K562 (cell line): ENCODE data around the gene CLIC1. TPM values are rescaled to one million over a fixed set of nuclear protein-coding genes. Genes with fewer than 3 reads are reported as not detected.

Experiments
- CHCHD3 ChIP-seq: fragments of 250-450 bp; sonication (Bioruptor Pico); IDR thresholded peaks from 2 replicates; pipeline ENCODE4 v2.1.2; 2022; ENCODE audit warnings: mild to moderate bottlenecking
- DIDO1 ChIP-seq: fragments of 450-650 bp; IDR thresholded peaks from 2 replicates; pipeline ENCODE4 v1.6.1; 2016; ENCODE audit warnings: low read depth, missing biosample characterization, missing genetic modification characterization
- DNMT1 ChIP-seq: fragments of 450-650 bp; IDR thresholded peaks from 2 replicates; pipeline ENCODE4 v1.6.1; 2016; ENCODE audit warnings: antibody characterized with exemption, mild to moderate bottlenecking
- MAFF ChIP-seq: IDR thresholded peaks from 2 replicates; pipeline ENCODE4 v1.6.1; 2012; ENCODE audit warnings: low read length, improper control_type of control experiment
- NR2C2 ChIP-seq, 2 experiments: fragments of 200-800 bp in 1 of 2; sonication (Bioruptor generic) in 1 of 2; sonication (generic) in 1 of 2; formaldehyde crosslinking in 1 of 2; IDR thresholded peaks; 2 replicates each; pipeline versions ENCODE4 v1.6.1 to v1.8.0; 2016 to 2022; ENCODE audit warnings: mild to moderate bottlenecking in 1 of 2, missing compliant biosample characterization in 1 of 2, missing genetic modification characterization in 1 of 2, missing genetic modification reagents in 1 of 2
- PTBP1 ChIP-seq: fragments of 200-400 bp; formaldehyde crosslinking; IDR thresholded peaks from 2 replicates; pipeline ENCODE4 v1.6.1; 2017; ENCODE audit warnings: low read depth, low read length
- RBBP5 ChIP-seq: fragments of 200-600 bp; sonication (generic); IDR thresholded peaks from 2 replicates; pipeline ENCODE4 v1.6.1; 2012; ENCODE audit warnings: borderline replicate concordance, mild to moderate bottlenecking, low read length, control low read depth, inconsistent platforms; ENCODE audit not compliant: insufficient read depth, poor library complexity, severe bottlenecking
- RBM22 ChIP-seq: fragments of 200-400 bp; formaldehyde crosslinking; IDR thresholded peaks from 2 replicates; pipeline ENCODE4 v1.6.1; 2018; ENCODE audit warnings: low read length, low read depth; ENCODE audit not compliant: poor library complexity, severe bottlenecking
- RCOR1 ChIP-seq, 2 experiments: IDR thresholded peaks; 2 replicates each; pipeline ENCODE4 v1.6.1; 2012; ENCODE audit warnings: low read depth in 2 of 2, low read length in 2 of 2, borderline replicate concordance in 1 of 2, improper control_type of control experiment in 1 of 2
- RHOXF2B ChIP-seq: fragments of 250-450 bp; sonication (Bioruptor Pico); conservative IDR thresholded peaks from 2 replicates; pipeline ENCODE4 v1.5.1; 2021
- SIN3B ChIP-seq: fragments of 450-650 bp; IDR thresholded peaks from 2 replicates; pipeline ENCODE4 v1.6.1; 2017; ENCODE audit warnings: low read depth, mild to moderate bottlenecking, moderate library complexity
- SIRT6 ChIP-seq: IDR thresholded peaks from one replicate; pipeline ENCODE4 v1.6.1; 2012; ENCODE audit warnings: low read depth, mild to moderate bottlenecking, control low read depth, inconsistent platforms, low read length, moderate library complexity
- SRSF3 ChIP-seq: fragments of 200-400 bp; formaldehyde crosslinking; IDR thresholded peaks from 2 replicates; pipeline ENCODE4 v1.6.1; 2016; ENCODE audit warnings: mild to moderate bottlenecking, low read length, moderate library complexity; ENCODE audit not compliant: insufficient read depth
- TCF7L2 ChIP-seq: fragments of 150-350 bp; IDR thresholded peaks from 2 replicates; pipeline ENCODE4 v1.6.1; 2016; ENCODE audit warnings: low read depth, mild to moderate bottlenecking, low read length, moderate library complexity
- TEAD4 ChIP-seq, 2 experiments: sonication (generic) in 1 of 2; formaldehyde crosslinking in 1 of 2; IDR thresholded peaks; 2 replicates each; pipeline versions ENCODE4 v1.6.1 to v1.8.0; 2012 to 2022; ENCODE audit warnings: borderline replicate concordance in 1 of 2, inconsistent platforms in 1 of 2, low read length in 1 of 2, mild to moderate bottlenecking in 1 of 2, missing genetic modification reagents in 1 of 2
- TFAP4 ChIP-seq: sonication (generic); formaldehyde crosslinking; IDR thresholded peaks from 2 replicates; pipeline ENCODE4 v1.8.0; 2022; ENCODE audit warnings: missing genetic modification reagents, mild to moderate bottlenecking, moderate library complexity, borderline replicate concordance
- ZNF121 ChIP-seq: sonication (generic); formaldehyde crosslinking; conservative IDR thresholded peaks from 2 replicates; pipeline ENCODE4 v1.8.0; 2022; ENCODE audit warnings: missing genetic modification reagents
- ZNF24 ChIP-seq: fragments of 450-650 bp; IDR thresholded peaks from 2 replicates; pipeline ENCODE4 v1.6.1; 2016
- ZNF507 ChIP-seq: conservative IDR thresholded peaks from 2 replicates; pipeline ENCODE4 v1.6.1; 2017; ENCODE audit warnings: missing genetic modification characterization, missing compliant biosample characterization
- ZNF551 ChIP-seq: fragments of 250-450 bp; sonication (Bioruptor Pico); IDR thresholded peaks from 2 replicates; pipeline ENCODE4 v1.5.0; 2021; ENCODE audit warnings: mild to moderate bottlenecking, moderate library complexity
- ZNF639 ChIP-seq, 2 experiments: fragments of 200-800 bp in 1 of 2; sonication (Bioruptor generic) in 1 of 2; sonication (generic) in 1 of 2; formaldehyde crosslinking in 1 of 2; IDR thresholded peaks in 1 of 2; conservative IDR thresholded peaks in 1 of 2; 2 replicates each; pipeline versions ENCODE4 v1.5.0 to v1.6.1; 2016 to 2020; ENCODE audit warnings: missing compliant biosample characterization in 1 of 2, missing genetic modification characterization in 1 of 2, missing genetic modification reagents in 1 of 2
- ZNF740 ChIP-seq, 3 experiments: fragments of 200-800 bp in 1 of 3; sonication (Bioruptor generic) in 1 of 3; sonication (generic) in 1 of 3; formaldehyde crosslinking in 1 of 3; IDR thresholded peaks; 2 replicates each; pipeline versions ENCODE4 v1.6.1 to v1.8.0; 2016 to 2022; ENCODE audit warnings: mild to moderate bottlenecking in 2 of 3, missing compliant biosample characterization in 2 of 3, missing genetic modification characterization in 2 of 3, missing genetic modification reagents in 1 of 3
- polyA plus RNA-seq, 8 experiments: library from polyadenylated mRNA; depleted of rRNA in 4 of 8; stranded (reverse) in 5 of 8; unstranded in 3 of 8; fragments of >200 nt; fragmentation: Nextera tagmentation in 2 of 8; fragmentation: Illumina TruSeq in 1 of 8; extraction: Ambion mirVana in 2 of 8; extraction: Trizol in 1 of 8; gene quantifications; 2 replicates each; pipeline versions ENCODE4 v1.2.1 to v1.2.3, GENCODE V29; 2011 to 2014; ENCODE audit warnings: inconsistent platforms in 1 of 8, missing spikeins in 1 of 8
- total RNA-seq, 7 experiments: library from RNA; depleted of rRNA in 6 of 7; stranded (reverse); fragments of >200 nt in 6 of 7; fragmentation: Illumina TruSeq in 2 of 7; extraction: Trizol in 2 of 7; gene quantifications; 2 replicates each; pipeline versions ENCODE4 v1.2.1 to v1.2.3, GENCODE V29; 2011 to 2021; ENCODE audit warnings: low replicate concordance in 1 of 7

The CLIC1 gene
- total and polyA plus RNA-seq, 9 of the 15 experiments (the other 6 are each of a cell fraction or from before 2014, with no cell fraction given): 1,267 to 2,419 (median 1,808) TPM

- TF ChIP-seq NR2C2 (CRISPR knock-in tag; IDR thresholded peaks at IDR 0.05) (peak; percentile 74; the same call in 1 of the 2 replicates), NR2C2 (tag; IDR thresholded peaks at IDR 0.05) (no peak), ZNF121 (no peak), CHCHD3 (CRISPR knock-in tag) (peak; percentile 22; the same call in 1 of the 2 replicates), RCOR1 (IDR thresholded peaks at IDR 0.05; ENCODE audit: borderline replicate concordance in 1 of 2, low read depth in 2 of 2, low read length in 2 of 2) (peak; percentile 61 to 63; a peak in 1 of 4 replicates), SIRT6 (no peak), ZNF740 (CRISPR knock-in tag; IDR thresholded peaks at IDR 0.05) (no peak), ZNF740 (tag; IDR thresholded peaks at IDR 0.05) (0 out of 4 replicates have a peak, but pooled peaks of 1 of the 2 experiments have one; percentile 65), DNMT1 (peak; percentile 77; the same call in 1 of the 2 replicates), ZNF551 (no peak), TEAD4 (IDR thresholded peaks at IDR 0.05; ENCODE audit: low read length) (peak; percentile 56; the same call in 1 of the 2 replicates), TEAD4 (CRISPR knock-in tag; IDR thresholded peaks at IDR 0.05; ENCODE audit: borderline replicate concordance) (peak; percentile 92; the same call in 1 of the 2 replicates), RBM22 (peak; percentile 85), MAFF (peak; percentile 10; the same call in 1 of the 2 replicates), ZNF639 (CRISPR knock-in tag; conservative IDR thresholded peaks at IDR 0.05 in 1 of 2, IDR thresholded peaks at IDR 0.05 in 1 of 2) (no peak), SIN3B (no peak), ZNF507 (tag) (no peak), DIDO1 (tag) (peak; percentile 56; the same call in 1 of the 2 replicates), SRSF3 (peak; percentile 99), TCF7L2 (peak; percentile 29; the same call in 1 of the 2 replicates), RHOXF2B (CRISPR knock-in tag) (peak; percentile 65; the same call in 1 of the 2 replicates), ZNF24 (no peak), TFAP4 (CRISPR knock-in tag) (no peak), RBBP5 (peak; percentile 93), PTBP1 (0 out of 2 replicates have a peak, but pooled peaks have one; percentile 0)
Measured at GRCh38 chr6:31739639-31740396, 3.5 kb upstream of the CLIC1 start, which contains the start of gene MSH5 (continued).
